EH (cell line): Measurements from ENCODE around the gene BORCS5.

ENCODE experiments used
- DNase-seq: peaks from one replicate; pipeline ENCODE4 v3.0.0-alpha.2; 2015; ENCODE audit warnings: low read depth

Gene BORCS5

DNA sequence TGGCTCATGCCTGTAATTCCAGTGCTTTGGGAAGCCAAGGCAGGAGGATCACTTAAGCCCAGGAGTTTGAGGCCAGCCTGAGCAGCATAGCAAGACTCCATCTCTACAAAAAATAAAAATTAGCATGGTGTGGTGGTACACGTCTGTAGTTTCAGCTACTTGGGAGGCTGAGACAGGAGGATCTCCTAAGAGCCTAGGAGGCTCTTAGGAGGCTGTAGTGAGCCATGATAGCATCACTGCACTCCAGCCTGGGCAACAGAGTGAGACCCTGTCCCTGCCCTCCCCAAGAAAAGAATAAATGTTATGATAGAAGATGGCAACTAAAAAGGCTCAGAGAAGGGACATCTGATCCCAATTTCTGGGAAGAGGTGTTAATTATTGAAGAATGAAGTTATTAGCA lies 3.6 kb upstream of the BORCS5 start:
- no peak for DNase-seq

DNA sequence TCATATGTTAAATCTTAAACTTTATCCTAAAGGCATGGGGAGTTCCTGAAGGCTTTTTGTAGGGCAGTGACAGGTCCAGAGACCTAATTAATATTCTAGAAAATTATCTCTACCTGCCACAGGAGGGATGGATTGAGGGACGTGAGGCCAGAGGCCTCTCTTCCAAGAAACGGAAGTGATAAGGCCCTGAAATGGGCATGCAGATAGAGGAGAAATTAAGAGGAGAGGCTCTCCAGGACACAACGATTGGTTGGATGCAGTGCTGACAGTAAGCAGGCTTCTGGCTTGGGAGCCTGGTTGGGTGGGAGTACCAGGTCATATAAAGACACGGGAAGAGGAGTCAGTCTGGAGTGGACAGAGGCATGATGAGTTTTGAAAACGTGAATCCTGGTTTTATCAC lies 3.1 kb upstream of the BORCS5 start:
- DNase-seq = no peak

DNA sequence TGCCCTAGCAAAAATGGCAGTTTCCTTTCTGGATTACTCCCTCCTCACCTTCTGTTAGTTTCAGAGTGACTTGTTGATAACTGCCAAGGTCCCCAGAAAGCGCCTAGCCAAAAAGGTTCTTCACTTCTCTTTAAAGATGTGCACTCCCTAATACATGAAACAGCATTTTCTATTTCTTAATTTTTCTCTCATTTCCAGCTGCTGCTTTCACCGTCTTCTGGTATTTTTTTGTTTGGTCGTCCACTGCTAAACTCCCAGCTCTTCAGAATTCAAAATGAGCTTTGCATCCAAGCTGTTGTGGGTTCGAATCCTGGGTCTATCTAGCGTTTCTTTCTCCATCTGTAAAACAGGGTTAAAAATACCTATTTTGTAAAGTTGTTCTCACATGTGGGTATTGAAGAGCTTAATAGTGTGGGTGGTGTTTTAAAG lies 397 bp upstream of the BORCS5 start:
- DNase-seq = no peak

DNA sequence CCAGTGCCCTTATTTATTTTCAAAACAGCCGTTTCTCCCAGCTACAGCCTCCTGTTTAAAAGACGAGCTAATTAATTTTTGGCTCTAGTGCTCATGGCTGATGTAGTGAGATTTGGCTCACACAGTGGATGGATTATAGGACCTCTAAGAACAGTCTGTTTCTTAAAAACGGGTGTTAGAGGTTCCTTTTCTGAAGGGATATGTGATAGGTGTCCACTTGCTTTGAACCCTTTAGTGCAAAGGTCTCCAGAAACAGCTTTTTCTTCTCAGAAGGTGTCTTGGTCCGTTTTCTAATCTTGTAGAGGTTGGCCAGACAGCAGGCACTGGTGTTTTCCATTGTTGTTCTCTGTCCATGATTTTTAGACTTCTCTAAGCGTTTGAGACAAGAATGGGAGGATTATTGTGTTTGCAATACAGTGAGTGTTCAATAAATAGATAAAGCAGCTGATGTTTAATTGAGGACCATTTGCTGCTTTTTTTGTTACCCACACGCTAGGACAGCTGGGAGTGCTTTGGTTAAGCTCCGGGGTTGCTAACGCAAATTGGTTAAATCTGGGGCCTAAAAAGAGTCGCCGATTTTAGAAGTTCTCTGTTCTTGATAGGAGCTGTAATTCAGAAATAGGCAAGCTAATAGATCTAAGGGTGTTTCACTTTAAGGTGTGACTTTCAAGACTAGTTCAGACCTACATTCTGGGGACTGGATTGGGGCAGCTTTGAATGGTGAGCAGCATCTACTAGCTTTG lies 1.0 kb downstream of the BORCS5 start:
- peak; percentile 18 for DNase-seq

DNA sequence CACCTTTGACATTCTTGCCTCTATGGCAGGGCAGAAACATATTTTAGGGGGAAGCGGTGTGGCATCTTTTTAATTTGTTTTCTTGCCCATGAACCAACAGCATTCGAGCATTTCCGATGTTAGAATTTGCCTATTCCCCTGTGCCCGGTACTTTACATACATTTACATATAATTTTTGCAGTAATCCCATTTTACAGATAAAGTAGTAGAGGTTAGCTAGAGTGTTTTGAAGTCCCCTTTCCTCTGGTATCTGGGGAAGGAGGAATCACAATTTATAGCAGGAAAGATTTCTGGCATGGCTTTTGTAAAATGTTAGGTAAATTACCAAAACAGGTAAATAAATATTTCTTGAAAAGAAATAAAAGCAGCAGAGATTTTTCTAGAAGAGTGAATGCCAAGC lies 1.6 kb downstream of the BORCS5 start:
- DNase-seq = no peak

DNA sequence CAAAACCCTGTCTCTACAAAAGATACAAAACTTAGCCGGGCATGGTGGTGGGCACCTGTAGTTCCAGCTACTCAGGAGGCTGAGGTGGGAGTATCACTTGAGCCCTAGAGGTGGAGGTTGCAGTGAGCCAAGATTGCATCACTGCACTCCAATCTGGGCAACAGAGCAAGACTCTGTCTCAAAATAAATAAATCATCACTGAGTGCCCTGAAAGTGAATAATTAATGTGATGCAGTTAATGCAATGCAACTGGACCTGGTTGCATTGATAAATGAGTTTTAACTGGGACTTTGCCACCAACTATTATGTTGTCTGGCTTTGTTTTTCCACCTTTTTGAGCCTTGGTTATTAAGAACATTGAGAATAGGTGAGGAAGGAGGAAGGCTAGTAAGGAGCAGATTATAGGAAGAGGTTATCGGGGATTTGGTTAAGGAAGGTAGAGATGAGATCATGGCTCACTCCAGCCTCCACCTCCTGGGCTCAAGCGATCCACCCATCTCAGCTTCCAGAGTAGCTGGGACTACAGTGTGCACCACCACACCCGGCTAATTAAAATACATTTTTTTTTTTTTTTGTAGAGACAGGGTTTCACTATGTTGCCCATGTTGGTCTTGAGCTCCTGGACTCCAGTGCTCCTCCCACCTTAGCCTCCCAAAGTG lies 8.0 kb downstream of the BORCS5 start:
- DNase-seq = no peak

DNA sequence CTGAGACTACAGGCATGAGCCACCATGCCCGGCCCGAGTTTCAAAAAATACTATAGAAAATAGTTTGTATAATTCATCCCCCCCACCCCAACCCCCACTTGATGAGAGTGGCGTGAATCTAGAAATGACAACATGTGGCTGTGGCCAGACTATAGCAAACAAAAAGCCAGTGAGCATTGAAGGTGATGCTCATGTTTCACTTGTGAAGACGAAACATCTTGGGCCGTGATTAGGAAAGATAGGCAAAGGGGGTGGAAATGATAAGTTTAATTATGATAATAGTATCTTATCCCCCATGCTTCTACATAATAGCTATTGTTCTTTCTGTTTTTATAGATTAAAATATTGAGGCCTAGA lies 8.5 kb downstream of the BORCS5 start:
- no peak for DNase-seq

DNA sequence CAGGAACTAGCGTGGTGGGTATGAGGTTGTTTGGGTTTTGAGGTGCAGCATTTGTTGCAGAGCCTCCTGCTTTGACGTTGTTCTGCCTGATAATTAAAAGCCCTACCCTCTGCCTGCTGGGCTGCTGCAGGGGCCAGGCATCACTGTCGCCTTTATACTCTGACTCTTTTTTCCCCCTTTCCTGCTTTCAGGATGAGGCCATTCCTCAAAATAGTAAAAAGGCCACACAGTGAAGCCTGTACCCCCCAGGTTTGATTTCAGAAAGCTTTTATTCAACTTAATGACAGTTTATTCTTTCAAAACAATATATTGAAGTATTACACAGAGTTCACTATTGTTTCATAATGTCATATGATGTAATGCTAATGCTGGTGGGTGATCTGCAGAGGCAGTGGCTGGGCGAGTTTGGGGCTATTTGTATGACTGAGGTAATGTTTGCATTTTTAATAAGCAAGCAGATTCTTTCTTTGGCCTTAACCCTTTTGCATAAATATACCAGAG lies 9.1 kb downstream of the BORCS5 start:
- no peak for DNase-seq

DNA sequence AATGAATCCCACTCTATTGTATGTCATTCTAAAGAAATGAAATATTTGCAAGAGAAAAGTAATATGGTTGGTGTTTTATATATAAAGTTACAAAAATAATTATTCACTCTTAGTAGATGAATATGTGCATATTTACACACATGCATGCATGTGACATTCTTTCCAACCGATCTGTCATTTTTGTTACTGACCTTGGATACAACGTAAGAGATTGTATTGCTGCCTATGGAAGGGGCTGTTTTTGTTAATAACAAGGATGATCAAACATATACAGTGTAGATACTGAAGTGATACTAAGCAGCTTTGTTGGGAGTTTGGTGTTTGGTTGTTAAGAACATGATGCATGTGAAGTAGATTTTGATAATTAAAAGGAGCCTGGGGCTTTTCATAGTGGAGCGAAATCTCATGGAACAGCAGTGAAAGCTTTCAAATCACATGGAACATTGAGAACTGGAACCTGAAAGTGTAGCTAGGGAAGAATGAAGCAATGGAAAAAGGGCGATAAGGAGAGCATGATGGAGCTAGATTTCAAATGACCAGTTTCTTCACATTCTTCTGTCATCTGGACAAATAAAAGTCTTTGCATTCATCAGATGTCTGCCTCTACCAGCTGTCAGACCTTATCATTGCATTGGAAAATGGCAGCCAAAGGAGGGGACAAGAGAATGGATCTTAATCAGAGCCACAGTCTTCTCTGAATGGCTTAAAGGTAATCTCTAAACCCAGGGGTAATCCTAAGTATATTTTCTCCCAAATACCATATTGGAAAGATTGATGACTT lies 10.0 kb downstream of the BORCS5 start:
- no peak for DNase-seq

DNA sequence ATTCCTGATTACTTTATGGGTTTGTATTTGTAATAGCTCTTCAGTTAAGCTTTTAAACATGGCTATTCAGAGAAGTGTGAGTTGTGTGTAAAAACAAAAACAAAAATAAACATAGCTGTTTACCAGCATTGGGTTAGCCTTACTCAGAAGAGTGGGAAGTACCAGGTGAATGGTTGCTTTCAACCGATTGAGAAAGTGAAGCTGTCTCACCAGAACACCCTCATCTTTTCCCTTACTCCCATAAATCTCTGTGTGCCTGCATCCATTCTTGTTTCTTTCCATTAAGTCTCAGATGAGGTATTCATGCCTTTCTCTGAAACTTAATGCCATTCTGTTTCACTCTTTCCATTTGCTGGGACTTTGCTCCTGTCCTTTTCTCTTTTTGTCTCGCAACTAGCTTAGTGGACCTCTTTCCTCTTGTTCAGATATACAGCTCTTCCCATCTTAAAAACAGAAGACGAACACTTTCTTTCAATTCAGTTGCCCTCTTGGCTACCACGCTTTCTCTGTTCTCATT lies 10.7 kb downstream of the BORCS5 start:
- DNase-seq = no peak

DNA sequence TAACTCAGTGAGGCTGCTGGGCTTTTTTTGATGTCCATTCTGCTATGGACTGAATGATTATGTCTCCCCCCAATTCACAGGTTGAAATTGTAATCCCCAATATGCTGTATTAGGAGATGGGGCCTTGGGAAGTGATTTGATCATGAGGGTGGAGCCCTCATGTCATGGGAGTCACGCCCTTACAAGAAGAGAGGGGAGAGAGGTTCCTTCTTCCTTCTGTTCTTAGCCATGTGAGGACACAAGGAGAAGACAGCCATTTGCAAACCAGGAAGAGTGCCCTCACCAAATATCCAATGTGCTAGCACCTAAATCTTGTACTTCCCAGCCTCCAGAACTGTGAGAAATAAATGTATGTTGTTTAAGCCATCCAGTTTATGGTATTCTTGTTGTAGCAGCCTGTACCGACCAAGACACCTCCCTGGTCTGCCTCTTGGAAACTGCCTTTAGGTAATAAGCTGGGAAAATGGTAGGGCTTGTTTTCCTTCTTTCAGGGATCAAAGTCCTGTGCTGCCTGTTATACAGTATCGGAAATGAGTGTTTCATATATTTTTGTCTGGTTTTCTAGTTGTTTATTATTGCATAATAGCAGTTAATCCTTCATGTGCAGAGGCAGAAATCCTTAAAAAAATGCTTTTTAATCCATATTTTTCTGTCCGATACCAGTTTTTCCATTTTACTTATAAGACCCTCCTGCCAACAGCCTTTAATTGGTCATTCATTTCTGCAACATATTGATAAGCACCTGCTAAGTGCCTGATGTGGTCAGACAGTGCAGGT lies 16.3 kb downstream of the BORCS5 start:
- no peak for DNase-seq

DNA sequence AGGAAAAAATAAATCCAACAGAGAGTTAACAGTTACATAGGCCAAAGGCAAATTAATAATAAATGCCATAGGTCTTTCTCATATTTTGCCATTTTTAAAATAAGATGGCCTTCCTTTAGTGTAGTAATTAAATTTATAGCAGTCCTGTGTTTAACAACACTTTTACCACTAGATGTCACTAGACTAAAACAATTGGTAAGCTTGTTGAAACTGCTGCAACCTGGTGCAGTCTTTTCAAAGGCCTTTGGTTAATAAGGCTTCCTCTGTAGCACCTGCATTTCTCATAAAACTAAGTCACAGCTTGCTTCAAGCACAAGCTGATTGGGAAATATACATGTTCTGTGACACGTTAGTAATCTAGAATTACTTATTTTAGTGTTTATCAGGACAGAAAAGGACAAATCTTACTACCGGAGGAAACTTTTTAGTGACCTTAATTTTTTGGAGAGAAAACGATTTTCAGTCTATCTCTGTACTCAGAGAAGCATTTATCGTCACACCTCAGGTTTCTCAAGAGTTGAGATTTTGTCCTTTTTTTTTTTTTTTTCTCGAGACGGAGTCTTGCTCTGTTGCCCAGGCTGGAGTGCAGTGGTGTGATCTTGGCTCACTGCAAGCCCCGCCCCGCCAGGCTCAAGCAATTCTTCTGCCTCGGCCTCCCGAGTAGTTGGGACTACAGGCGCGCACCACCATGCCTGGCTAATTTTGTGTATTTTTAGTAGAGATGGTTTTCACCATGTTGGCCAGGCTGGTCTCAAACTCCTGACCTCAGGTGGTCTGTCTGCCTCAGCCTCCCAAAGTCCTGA lies 20.0 kb downstream of the BORCS5 start:
- peak; percentile 78 for DNase-seq

DNA sequence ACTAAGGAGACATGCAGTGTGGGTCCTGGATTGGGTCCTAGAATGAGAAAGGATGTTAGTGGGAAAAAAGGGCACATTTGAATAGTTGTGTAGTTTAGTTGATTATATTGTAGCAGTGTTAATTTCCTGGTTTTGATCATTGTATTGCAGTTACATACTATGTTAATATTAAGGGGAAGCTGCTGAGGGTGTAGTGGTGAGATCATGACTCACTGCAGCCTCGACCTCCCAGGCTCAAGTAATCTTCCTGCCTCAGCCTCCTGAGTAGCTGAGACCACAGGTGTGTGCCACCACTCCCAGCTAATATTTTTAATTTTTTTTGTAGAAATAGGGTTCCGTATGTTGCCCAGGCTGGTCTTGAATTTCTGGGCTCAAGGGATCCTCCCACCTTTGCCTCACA lies 21.7 kb downstream of the BORCS5 start:
- no peak for DNase-seq

DNA sequence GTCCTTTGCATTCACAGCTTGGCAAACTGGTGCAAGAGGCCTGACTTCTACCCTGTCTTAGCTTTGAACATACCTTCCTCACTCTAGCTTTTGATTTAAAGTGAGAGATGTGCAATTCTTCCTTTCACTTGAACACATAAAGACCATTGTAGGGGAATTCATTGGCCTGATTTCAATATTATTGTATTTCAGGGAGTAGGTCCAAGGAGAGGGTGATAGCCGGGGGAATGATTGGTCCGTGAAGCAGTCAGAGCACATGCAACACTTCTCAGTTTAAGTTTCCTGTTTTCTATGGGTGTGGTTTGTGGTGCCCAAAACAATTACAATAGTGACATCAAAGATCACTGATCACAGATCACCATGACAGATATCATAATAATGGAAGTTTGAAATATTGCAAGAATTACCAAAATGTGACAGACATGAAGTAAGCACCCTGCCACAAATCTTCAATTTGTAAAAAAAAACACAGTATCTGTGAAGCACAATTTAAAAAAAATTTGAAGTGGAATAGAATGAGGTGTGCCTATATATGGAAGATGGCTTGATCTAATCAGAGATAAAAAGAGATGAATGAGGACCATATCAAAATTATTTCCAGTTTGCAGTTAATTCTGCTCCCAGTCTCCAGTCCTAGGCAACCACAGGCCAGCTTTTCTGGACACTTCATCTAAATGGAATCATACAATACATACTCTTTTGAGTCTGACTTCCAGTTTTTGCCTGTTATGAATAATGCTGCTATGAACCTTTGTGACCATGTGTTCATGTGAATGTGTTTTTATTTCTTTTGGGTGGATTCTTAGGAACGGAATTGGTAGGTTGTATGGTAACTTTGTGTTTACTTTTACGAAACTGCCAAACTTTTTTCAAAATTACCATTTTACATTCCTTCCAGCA lies 23.2 kb downstream of the BORCS5 start:
- DNase-seq = peak; percentile 32

DNA sequence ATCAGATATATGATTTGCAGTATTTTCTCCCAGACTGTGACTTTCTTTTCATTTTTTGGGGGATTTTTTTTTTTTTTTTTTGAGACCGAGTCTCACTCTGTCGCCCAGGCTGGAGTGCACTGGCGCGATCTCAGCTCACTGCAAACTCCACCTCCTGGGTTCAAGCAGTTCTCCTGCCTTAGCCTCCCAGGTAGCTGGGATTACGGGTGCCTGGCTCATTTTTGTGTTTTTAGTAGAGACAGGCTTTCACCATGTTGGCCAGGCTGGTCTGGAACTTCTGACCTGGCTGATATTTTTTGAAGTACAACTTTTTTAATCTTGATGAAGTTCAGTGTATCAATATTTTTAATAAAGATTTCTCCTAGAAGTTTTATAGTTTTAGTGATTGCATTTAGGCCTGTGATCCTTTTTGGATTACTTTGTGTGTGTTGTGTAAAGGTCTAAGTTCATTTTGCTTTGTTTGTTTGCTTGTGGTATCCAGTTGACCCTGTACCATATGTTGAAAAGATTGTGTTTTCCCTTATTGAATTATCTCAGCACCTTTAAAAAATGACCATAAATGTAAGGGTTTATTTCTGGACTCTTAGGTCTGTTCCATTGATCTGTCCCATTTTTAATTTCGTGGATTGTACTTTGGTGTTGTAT lies 24.2 kb downstream of the BORCS5 start:
- DNase-seq = no peak

DNA sequence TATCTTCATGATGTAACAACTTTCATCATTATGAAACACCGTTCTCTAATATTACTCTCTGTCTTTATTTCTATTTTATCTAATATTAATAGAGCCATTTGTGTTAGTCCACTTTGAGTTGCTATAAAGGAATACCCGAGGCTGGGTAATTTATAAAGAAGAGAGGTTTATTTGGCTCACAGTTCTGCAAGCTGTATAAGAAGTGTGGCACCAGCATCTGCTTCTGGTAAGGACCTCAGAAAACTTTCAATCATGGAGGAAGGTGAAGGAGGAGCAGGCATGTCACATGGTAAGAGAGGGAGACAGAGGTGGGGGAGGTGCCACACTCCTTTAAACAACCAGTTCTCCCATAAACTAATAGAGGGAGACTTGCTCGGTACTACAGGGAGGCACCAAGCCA lies 25.1 kb downstream of the BORCS5 start:
- DNase-seq = no peak

DNA sequence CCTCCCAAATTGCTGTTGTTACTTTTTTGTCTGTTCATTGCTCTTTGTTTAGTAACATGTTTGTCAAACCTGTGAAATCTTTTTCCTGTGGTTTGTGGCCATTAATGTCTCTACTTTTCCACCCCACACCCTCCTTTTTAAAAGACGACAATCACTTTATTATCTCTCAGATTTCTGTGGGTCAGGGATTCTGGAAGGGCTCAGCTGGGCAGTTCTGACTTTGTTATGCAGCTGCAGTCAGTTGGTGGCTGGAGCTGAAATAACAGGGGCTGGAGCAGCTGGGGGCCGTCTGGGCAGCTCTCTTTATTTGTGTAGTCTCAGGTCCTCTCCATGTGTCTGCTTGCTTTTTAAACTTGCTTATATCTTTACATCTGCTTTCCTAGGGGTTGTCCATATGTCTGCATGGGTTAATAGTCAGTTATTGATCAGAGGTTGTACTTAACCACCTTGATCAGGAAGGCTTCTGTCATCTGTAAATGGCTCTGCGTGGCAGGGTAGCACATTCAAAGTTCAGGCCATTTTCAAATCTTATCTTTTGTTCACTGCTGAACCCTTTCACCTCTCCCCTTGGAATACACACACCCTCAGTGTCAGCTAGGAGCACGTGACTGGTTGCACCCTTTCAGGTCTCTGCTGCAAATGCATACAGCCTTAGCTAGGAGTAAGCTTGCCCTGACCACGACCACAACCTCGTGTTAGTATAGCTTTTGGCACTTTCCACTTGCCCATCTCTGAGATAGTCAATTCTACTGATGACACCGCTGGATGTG lies 27.9 kb downstream of the BORCS5 start:
- no peak for DNase-seq

DNA sequence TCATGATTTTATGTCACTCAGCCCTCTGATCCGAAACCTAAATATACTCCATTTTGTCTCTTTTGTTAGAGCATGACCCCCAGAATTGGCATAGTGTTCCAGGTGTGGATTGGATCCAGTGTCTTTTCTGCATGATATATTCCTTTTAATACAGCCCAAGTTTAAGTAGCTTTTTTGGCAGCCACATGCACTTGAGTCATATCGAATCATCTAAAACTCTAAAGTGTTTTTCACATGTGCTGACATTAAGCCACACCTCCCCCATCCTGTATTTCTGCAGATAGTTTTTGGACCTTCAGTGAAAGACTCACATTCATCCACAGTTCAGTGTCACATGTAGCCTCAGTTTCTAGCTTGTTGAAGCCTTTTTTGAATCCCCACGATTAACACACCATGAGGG lies 30.6 kb downstream of the BORCS5 start:
- peak; percentile 74 for DNase-seq

DNA sequence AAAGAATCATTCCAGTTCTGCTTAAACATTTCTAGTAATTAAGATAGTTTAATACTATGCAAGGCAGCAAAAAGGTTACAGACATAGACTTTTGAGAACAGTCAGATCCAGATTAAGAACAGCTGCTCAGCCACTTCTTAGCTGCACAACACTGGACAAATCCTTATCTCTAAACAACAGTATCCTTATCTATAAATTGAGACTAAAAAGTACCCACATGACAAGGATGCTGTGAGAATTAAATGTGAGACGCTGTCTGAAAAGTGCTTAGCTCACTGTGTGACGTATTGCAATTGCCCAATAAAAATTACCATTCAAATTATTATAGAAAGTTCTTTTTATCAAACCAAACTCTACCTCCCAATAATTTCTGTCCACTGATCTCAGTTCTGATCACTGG lies 35.5 kb downstream of the BORCS5 start:
- no peak for DNase-seq
